Cardiac muscle cell (in vitro differentiated cells and primary cell): ENCODE results near the gene ENTPD6. TPM values are rescaled to one million over a fixed set of nuclear protein-coding genes. Genes with fewer than 3 reads are reported as not detected.

Source experiments
- DNase-seq, 2 donors: peaks; one replicate each; pipeline versions ENCODE4 v3.0.0 to v3.0.0-alpha.2; 2010 to 2017; ENCODE audit warnings: low read depth in 1 of 2, low spot score in 1 of 2
- H3K27ac ChIP-seq: fragments of 200-600 bp; sonication (generic); 2 replicates; pipeline ENCODE4 v1.5.1; 2016
- H3K27me3 ChIP-seq: fragments of 200-600 bp; sonication (generic); 2 replicates; pipeline ENCODE4 v1.6.0; 2016; ENCODE audit warnings: control low read depth
- H3K36me3 ChIP-seq: fragments of 200-600 bp; sonication (generic); 2 replicates; pipeline ENCODE4 v1.5.1; 2016; ENCODE audit warnings: control low read depth
- H3K4me1 ChIP-seq: fragments of 200-600 bp; sonication (generic); 2 replicates; pipeline ENCODE4 v1.8.1; 2017; ENCODE audit warnings: low read depth, mild to moderate bottlenecking, mixed run types
- H3K4me3 ChIP-seq: fragments of 200-600 bp; sonication (generic); 2 replicates; pipeline ENCODE4 v1.5.1; 2016; ENCODE audit warnings: mild to moderate bottlenecking
- H3K9me3 ChIP-seq: fragments of 200-600 bp; sonication (generic); 2 replicates; pipeline ENCODE4 v1.5.1; 2017; ENCODE audit warnings: low read depth, mild to moderate bottlenecking, control low read depth
- CTCF ChIP-seq: IDR thresholded peaks from 2 replicates; pipeline ENCODE4 v1.5.1; 2012; ENCODE audit warnings: low read depth, mild to moderate bottlenecking, low read length
- polyA plus RNA-seq: library from polyadenylated mRNA; unstranded; fragments of >200 nt; fragmentation: Nextera tagmentation; extraction: Ambion mirVana; gene quantifications from 2 replicates; pipeline ENCODE4 v1.2.1, GENCODE V29; 2016
- total RNA-seq: library from RNA; depleted of rRNA; stranded (reverse); fragments of >200 nt; gene quantifications from 2 replicates; pipeline ENCODE4 v1.2.3, GENCODE V29; 2016

The ENTPD6 gene
- total RNA-seq: 107 and 110 TPM in 2 replicates
- polyA plus RNA-seq: 95.7 and 107 TPM in 2 replicates

GRCh38 chr20:25195014-25195961, at the start of gene ENTPD6:
Gene ENTPD6 (plus strand): TSS chr20:25195712. CDS start chr20:25206537, 10,825 bp downstream.
- peak within 1 kb of the TSS; percentile 52 for H3K27ac ChIP-seq

DNA sequence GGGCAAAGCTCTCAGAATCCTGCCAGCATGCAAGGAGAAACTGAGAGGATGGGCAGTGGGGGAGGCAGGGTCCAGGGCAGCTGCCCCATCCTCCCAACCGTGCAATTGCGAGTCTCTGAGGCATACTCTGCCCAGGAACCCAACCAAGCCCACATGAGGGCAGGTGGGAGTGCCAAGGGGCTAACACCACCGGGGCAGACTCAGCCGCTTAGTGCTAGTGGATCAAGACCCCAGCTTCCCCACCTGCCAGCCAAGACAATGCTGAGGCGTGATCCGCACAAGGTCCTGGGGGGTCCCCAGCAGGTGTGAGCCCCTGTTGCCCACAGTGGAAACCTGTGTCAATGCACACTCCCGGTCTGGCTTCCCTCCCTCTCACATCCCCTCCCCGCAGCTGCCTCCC, 48.5 kb upstream of the ENTPD6 start:
- Histone ChIP-seq H3K27me3 (peaks cover 34% of the 10 kb centered on the region), H3K4me3 (no peak overlapping the region), H3K4me1 (no peaks in the 10 kb centered on the region), H3K27ac (no peak overlapping the region), H3K9me3 (no peaks in the 10 kb centered on the region), H3K36me3 (no peaks in the 10 kb centered on the region)
- no peak for DNase-seq
- TF ChIP-seq CTCF: no peak

More at GRCh38 chr20:25195014-25195961, at the start of gene ENTPD6:
- H3K4me1 ChIP-seq: peaks cover 23% of the 10 kb centered on the region
- DNase-seq: peak; percentile 91 to 93
- no peaks in the 10 kb centered on the region for H3K9me3 ChIP-seq
- peak; percentile 36 for TF ChIP-seq CTCF
- no peaks in the 10 kb centered on the region for H3K27me3 ChIP-seq
- peak within 1 kb of the TSS; percentile 64 for H3K4me3 ChIP-seq
- no peaks in the 10 kb centered on the region for H3K36me3 ChIP-seq

- no peak for TF ChIP-seq CTCF
- Histone ChIP-seq H3K4me3 (no peak overlapping the region), H3K27ac (no peak overlapping the region), H3K27me3 (peaks cover 34% of the 10 kb centered on the region), H3K9me3 (no peaks in the 10 kb centered on the region), H3K36me3 (no peaks in the 10 kb centered on the region), H3K4me1 (no peaks in the 10 kb centered on the region)
- DNase-seq: no peak
These were observed 47.8 kb upstream of the ENTPD6 start for GRCh38 chr20:25147716-25148115.

DNA sequence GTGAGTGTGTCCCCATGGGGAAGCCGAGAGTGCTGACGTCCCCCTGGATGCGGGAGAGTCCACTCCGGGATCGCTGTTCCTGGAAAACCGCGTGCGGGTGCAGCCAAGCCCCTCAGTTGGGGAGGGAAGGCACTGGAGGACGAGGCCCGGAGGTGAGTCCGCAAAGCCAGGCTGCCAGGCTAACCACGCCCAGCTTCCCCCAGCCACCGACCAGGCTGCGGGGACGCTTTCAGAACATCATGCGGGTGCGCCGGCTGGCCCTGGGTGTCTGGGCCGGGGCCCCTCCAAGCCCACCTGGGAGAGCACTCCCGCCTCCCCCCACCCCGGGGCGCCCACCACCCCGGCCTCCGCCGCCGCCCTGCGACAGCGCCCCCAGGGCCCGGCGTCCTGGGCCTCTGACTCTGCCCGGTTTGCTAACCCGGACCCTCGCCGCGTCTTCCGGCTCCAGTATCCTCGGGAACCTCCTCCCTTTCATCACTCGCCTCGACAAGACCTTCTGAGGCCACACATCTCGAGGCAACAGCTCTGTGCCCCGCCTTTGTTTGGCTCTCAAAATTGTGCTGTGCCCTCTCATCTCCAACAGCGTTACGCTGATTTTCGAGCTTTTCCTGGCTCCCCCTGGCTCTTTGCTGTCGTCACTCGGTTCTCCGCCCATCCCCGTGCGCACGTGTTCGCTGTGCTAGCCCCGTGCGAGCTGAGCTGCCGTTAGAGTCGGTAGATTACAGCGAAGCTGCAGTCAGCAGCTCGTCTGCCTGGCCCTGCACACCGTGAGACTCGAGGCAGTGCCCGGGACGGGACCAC, 47.1 kb upstream of the ENTPD6 start:
- H3K27ac ChIP-seq: no peak overlapping the region
- DNase-seq: peak; percentile 12 to 70
- TF ChIP-seq CTCF: no peak
- no peaks in the 10 kb centered on the region for H3K4me1 ChIP-seq
- peaks cover 34% of the 10 kb centered on the region for H3K27me3 ChIP-seq
- no peaks in the 10 kb centered on the region for H3K9me3 ChIP-seq
- no peaks in the 10 kb centered on the region for H3K36me3 ChIP-seq
- no peak overlapping the region for H3K4me3 ChIP-seq

- Histone ChIP-seq H3K4me1 (no peaks in the 10 kb centered on the region), H3K36me3 (no peaks in the 10 kb centered on the region), H3K9me3 (no peaks in the 10 kb centered on the region), H3K4me3 (no peak overlapping the region), H3K27me3 (peaks cover 34% of the 10 kb centered on the region), H3K27ac (no peak overlapping the region)
- no peak for TF ChIP-seq CTCF
- no peak for DNase-seq
These were observed 46.3 kb upstream of the ENTPD6 start for GRCh38 chr20:25148982-25149846.
